Upper lobe of left lung (tissue), 4 donors: Measurements from ENCODE around the gene CD247.

Source experiments
- EP300 ChIP-seq, 4 donors: sonication (generic); formaldehyde crosslinking; IDR thresholded peaks; one replicate each; pipeline ENCODE4 v1.5.1; 2017; ENCODE audit warnings: antibody characterized with exemption in 4 of 4, control low read depth in 2 of 4
- POLR2AphosphoS5 ChIP-seq, 2 donors: sonication (generic); formaldehyde crosslinking; IDR thresholded peaks; one replicate each; pipeline ENCODE4 v1.5.1; 2017; ENCODE audit warnings: antibody characterized with exemption in 2 of 2
- TF ChIP-seq, protein P1 (sequence below), 6 experiments: fragments of 450-650 bp in 4 of 6; fragments of 200-600 bp in 2 of 6; sonication (generic) in 2 of 6; IDR thresholded peaks; one replicate each; pipeline ENCODE4 v1.5.1; 2016 to 2019; ENCODE audit warnings: antibody characterized with exemption in 6 of 6

DNA sequence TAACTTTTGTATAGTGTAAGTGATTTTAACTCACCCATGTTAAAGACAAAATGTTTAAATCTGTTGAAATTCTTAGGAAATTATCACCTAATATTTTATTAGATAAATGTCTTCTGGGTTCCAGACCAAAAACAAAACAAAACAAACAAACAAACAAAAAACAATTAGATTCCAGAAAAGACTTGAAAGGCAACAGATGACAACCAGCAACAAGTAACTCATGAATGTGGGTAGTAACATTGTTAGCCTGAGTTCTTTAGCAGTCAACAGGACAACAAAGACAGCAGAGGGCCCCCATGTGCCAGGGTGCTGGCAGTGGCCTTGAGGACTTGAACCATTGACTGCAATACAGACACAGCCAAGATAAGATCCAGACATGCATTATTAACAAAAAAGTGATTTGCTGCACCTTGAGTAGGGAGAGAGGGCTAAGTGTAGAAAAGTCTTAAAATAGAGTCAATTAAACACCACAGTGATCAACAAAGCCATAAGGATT is 2.4 kb upstream of the CD247 start:
- TF ChIP-seq, protein P1, sequence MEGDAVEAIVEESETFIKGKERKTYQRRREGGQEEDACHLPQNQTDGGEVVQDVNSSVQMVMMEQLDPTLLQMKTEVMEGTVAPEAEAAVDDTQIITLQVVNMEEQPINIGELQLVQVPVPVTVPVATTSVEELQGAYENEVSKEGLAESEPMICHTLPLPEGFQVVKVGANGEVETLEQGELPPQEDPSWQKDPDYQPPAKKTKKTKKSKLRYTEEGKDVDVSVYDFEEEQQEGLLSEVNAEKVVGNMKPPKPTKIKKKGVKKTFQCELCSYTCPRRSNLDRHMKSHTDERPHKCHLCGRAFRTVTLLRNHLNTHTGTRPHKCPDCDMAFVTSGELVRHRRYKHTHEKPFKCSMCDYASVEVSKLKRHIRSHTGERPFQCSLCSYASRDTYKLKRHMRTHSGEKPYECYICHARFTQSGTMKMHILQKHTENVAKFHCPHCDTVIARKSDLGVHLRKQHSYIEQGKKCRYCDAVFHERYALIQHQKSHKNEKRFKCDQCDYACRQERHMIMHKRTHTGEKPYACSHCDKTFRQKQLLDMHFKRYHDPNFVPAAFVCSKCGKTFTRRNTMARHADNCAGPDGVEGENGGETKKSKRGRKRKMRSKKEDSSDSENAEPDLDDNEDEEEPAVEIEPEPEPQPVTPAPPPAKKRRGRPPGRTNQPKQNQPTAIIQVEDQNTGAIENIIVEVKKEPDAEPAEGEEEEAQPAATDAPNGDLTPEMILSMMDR (IDR thresholded peaks at IDR 0.05), result no peak
- TF ChIP-seq POLR2AphosphoS5 (IDR thresholded peaks at IDR 0.05) (no peak), EP300 (IDR thresholded peaks at IDR 0.05) (no peak)
